Panc1 (cell line): ENCODE data around the gene DAND5. TPM values are rescaled to one million over a fixed set of nuclear protein-coding genes. Genes with fewer than 3 reads are reported as not detected.

Experiments
- ATAC-seq: fragments of 200-7000 bp; cut with Tn5 transposase; 2 replicates; pipeline ENCODE4 v1.9.1; 2020; ENCODE audit warnings: mild to moderate bottlenecking, moderate library complexity
- BruUV-seq: library from RNA; stranded (reverse); fragments of 400-500 nt; replicated peaks from 2 replicates; lab custom pipeline; 2021; lab: Mats Ljungman, UMichigan
- CTCF ChIA-PET: fragments of 300-600 bp; sonication (Branson Sonifier 250); formaldehyde crosslinking; loops from one replicate; lab custom pipeline; 2022; ENCODE audit warnings: antibody characterized with exemption; lab: Charles Lee
- POLR2A ChIA-PET: fragments of 300-600 bp; sonication (Branson Sonifier 250); formaldehyde crosslinking; loops from one replicate; lab custom pipeline; 2022; ENCODE audit warnings: antibody characterized with exemption; lab: Charles Lee
- DNase-seq: peaks from one replicate; pipeline ENCODE4 v3.0.0-alpha.2; 2010; ENCODE audit warnings: low read depth, low spot score
- H3K27ac ChIP-seq: 2 replicates; pipeline ENCODE4 v1.5.1; 2011; ENCODE audit warnings: mild to moderate bottlenecking, low read length, inconsistent platforms
- H3K27me3 ChIP-seq: fragments of 200-500 bp; sonication (Bioruptor generic); 2 replicates; pipeline ENCODE4 v1.6.0; 2014; ENCODE audit warnings: low read length, inconsistent platforms; ENCODE audit not compliant: control insufficient read depth, insufficient read depth
- H3K36me3 ChIP-seq: fragments of 200-500 bp; sonication (Bioruptor generic); 2 replicates; pipeline ENCODE4 v1.5.1; 2014; ENCODE audit warnings: inconsistent platforms, mild to moderate bottlenecking, low read length, moderate library complexity; ENCODE audit not compliant: control insufficient read depth, insufficient read depth
- H3K4me1 ChIP-seq: 2 replicates; pipeline ENCODE4 v1.5.1; 2011; ENCODE audit warnings: inconsistent platforms, mild to moderate bottlenecking, low read length, moderate library complexity; ENCODE audit not compliant: control insufficient read depth, insufficient read depth
- H3K4me3 ChIP-seq, 2 experiments: 2 replicates each; pipeline ENCODE4 v1.5.1; 2011 to 2012; ENCODE audit warnings: low read depth in 2 of 2, low read length in 2 of 2, mild to moderate bottlenecking in 2 of 2, inconsistent platforms in 1 of 2, moderate library complexity in 1 of 2
- H3K9me3 ChIP-seq: fragments of 200-500 bp; sonication (Bioruptor generic); 2 replicates; pipeline ENCODE4 v1.5.1; 2014; ENCODE audit warnings: low read depth, mild to moderate bottlenecking, inconsistent platforms, low read length, moderate library complexity; ENCODE audit not compliant: control insufficient read depth, insufficient read depth
- POLR2AphosphoS5 ChIP-seq: IDR thresholded peaks from 2 replicates; pipeline ENCODE4 v1.6.1; 2012; ENCODE audit warnings: mild to moderate bottlenecking, low read depth, low read length, moderate library complexity
- SIN3A ChIP-seq: IDR thresholded peaks from 2 replicates; pipeline ENCODE4 v1.6.1; 2012; ENCODE audit warnings: low read depth, mild to moderate bottlenecking, low read length, moderate library complexity, borderline replicate concordance; ENCODE audit not compliant: insufficient read depth
- TCF7L2 ChIP-seq: IDR thresholded peaks from 2 replicates; pipeline ENCODE4 v1.6.1; 2011; ENCODE audit warnings: mild to moderate bottlenecking, low read depth, low read length, inconsistent platforms
- in situ Hi-C: cut with HindIII; loops from 2 replicates; pipeline ENCODE4 v1.10.0; 2016; ENCODE audit warnings: low sequenced_read_pairs, low pct_unique_long_range_greater_than_20kb
- intact Hi-C: fragments of 100-400 bp; cut with micrococcal nuclease; formaldehyde crosslinking; loops from one replicate; pipeline ENCODE4 v1.10.0; 2022; ENCODE audit not compliant: unreplicated experiment
- total RNA-seq: library from RNA; stranded (reverse); gene quantifications from one replicate; pipeline ENCODE4 v1.2.1, GENCODE V29; 2021; ENCODE audit not compliant: unreplicated experiment
- TF ChIP-seq, protein P1 (sequence below), 2 experiments: IDR thresholded peaks; 2 replicates each; pipeline ENCODE4 v1.6.1; 2011 to 2012; ENCODE audit warnings: low read depth in 2 of 2, control low read depth in 1 of 2, low read length in 1 of 2, mild to moderate bottlenecking in 1 of 2, moderate library complexity in 1 of 2; ENCODE audit not compliant: insufficient read depth in 1 of 2
- TF ChIP-seq, protein P2 (sequence below): fragments of 450-650 bp; IDR thresholded peaks from 2 replicates; pipeline ENCODE4 v1.5.1; 2017; ENCODE audit warnings: mild to moderate bottlenecking

Gene DAND5
- total RNA-seq, 1 experiment from 2014 or later, result 0.54 TPM

DNA sequence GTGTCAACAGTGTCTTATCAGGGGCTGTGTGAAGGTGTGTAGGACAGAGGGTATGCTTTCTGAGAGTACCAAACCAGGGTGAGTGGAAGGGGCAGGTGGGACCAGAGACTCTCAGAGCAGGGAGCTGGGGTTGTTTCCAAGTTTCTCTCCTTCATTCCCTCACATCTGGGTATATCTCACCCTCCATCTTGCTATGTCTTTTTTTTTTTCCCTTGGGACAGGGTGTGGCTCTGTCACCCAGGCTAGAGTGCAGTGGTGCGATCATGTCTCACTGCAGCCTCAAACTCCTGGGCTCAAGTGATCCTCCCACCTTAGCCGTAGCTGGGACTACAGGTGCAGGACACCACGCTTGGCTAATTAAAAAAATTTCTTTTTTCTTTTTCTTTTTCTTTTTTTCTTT, 10.6 kb downstream of the DAND5 start:
- Histone ChIP-seq H3K27ac (no peak overlapping the region), H3K4me3 (no peak overlapping the region), H3K36me3 (no peaks in the 10 kb centered on the region), H3K27me3 (no peaks in the 10 kb centered on the region), H3K9me3 (no peaks in the 10 kb centered on the region), H3K4me1 (peaks cover 7% of the 10 kb centered on the region)
- DNase-seq, result no peak
- ChIA-PET POLR2A (interaction anchor here (0.5 kb wide), 1 partner anchor 274 kb away, joined by 5 read pairs; no protein-coding TSS in a partner anchor), CTCF (no interaction called here)
- TF ChIP-seq SIN3A (no peak), POLR2AphosphoS5 (no peak), TCF7L2 (no peak)
- TF ChIP-seq, protein P1, sequence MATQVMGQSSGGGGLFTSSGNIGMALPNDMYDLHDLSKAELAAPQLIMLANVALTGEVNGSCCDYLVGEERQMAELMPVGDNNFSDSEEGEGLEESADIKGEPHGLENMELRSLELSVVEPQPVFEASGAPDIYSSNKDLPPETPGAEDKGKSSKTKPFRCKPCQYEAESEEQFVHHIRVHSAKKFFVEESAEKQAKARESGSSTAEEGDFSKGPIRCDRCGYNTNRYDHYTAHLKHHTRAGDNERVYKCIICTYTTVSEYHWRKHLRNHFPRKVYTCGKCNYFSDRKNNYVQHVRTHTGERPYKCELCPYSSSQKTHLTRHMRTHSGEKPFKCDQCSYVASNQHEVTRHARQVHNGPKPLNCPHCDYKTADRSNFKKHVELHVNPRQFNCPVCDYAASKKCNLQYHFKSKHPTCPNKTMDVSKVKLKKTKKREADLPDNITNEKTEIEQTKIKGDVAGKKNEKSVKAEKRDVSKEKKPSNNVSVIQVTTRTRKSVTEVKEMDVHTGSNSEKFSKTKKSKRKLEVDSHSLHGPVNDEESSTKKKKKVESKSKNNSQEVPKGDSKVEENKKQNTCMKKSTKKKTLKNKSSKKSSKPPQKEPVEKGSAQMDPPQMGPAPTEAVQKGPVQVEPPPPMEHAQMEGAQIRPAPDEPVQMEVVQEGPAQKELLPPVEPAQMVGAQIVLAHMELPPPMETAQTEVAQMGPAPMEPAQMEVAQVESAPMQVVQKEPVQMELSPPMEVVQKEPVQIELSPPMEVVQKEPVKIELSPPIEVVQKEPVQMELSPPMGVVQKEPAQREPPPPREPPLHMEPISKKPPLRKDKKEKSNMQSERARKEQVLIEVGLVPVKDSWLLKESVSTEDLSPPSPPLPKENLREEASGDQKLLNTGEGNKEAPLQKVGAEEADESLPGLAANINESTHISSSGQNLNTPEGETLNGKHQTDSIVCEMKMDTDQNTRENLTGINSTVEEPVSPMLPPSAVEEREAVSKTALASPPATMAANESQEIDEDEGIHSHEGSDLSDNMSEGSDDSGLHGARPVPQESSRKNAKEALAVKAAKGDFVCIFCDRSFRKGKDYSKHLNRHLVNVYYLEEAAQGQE (IDR thresholded peaks at IDR 0.05; ENCODE audit: insufficient read depth in 1 of 2, low read depth in 2 of 2, low read length in 1 of 2), result no peak
- TF ChIP-seq, protein P2, sequence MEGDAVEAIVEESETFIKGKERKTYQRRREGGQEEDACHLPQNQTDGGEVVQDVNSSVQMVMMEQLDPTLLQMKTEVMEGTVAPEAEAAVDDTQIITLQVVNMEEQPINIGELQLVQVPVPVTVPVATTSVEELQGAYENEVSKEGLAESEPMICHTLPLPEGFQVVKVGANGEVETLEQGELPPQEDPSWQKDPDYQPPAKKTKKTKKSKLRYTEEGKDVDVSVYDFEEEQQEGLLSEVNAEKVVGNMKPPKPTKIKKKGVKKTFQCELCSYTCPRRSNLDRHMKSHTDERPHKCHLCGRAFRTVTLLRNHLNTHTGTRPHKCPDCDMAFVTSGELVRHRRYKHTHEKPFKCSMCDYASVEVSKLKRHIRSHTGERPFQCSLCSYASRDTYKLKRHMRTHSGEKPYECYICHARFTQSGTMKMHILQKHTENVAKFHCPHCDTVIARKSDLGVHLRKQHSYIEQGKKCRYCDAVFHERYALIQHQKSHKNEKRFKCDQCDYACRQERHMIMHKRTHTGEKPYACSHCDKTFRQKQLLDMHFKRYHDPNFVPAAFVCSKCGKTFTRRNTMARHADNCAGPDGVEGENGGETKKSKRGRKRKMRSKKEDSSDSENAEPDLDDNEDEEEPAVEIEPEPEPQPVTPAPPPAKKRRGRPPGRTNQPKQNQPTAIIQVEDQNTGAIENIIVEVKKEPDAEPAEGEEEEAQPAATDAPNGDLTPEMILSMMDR, result no peak
- BruUV-seq, result no TSS peak
- in situ Hi-C loops (no loop called here), intact Hi-C loops (loop anchor here (5.0 to 10.0 kb wide), 3 partner anchors 55 to 282 kb away; no protein-coding TSS in a partner anchor)
- ATAC-seq, result no peak

DNA sequence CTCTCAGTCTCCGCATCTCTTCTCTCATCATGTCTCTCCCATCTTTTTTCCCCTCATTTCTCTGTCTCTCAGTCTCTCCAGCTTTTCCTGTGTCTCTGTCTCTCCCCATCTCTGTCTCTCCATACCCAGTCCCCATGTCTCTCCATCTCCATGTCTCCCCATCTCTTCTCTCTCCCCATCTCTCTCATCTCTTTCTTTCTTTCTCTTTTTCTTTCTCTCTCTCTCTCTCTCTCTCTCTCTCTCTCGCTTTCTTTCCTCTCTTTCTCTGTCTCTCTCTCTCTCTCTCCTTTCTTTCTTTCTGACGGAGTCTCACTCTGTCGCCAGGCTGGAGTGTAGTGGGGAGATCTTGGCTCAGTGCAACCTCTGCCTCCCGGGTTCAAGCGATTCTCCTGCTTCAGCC, 13.3 kb downstream of the DAND5 start:
- intact Hi-C loops, result loop anchor here (10.0 kb wide), 1 partner anchor 52 kb away; no protein-coding TSS in a partner anchor
- no TSS peak for BruUV-seq
- TF ChIP-seq TCF7L2 (no peak), SIN3A (no peak), POLR2AphosphoS5 (no peak)
- TF ChIP-seq, protein P2, result no peak
- TF ChIP-seq, protein P1 (IDR thresholded peaks at IDR 0.05; ENCODE audit: insufficient read depth in 1 of 2, low read depth in 2 of 2, low read length in 1 of 2), result no peak
- Histone ChIP-seq H3K36me3 (no peaks in the 10 kb centered on the region), H3K4me3 (no peak overlapping the region), H3K27me3 (no peaks in the 10 kb centered on the region), H3K4me1 (peaks cover 12% of the 10 kb centered on the region), H3K9me3 (no peaks in the 10 kb centered on the region), H3K27ac (peak overlapping the region; percentile 48; the same call in 1 of the 2 replicates)
- in situ Hi-C loops, result no loop called here
- ChIA-PET POLR2A (interaction anchor here (0.7 kb wide), 1 partner anchor 9 kb away, joined by 3 read pairs; no protein-coding TSS in a partner anchor), CTCF (interaction anchor here (0.6 kb wide), 2 partner anchors 91 to 109 kb away, joined by 3 to 9 read pairs; no protein-coding TSS in a partner anchor)
- DNase-seq (no peak), ATAC-seq (no peak)
